Loucy (cell line): ENCODE measurements around the gene TMA7B.

ENCODE experiments used
- H2AFZ ChIP-seq: fragments of 200-600 bp; sonication (generic); 2 replicates; pipeline ENCODE4 v1.6.0; 2016; ENCODE audit warnings: antibody characterized with exemption, mild to moderate bottlenecking, low read length, moderate library complexity
- H3F3A ChIP-seq: fragments of 200-600 bp; 2 replicates; pipeline ENCODE4 v1.6.0; 2016; ENCODE audit warnings: antibody characterized with exemption, low read depth, mild to moderate bottlenecking
- H3K27me3 ChIP-seq: fragments of 200-600 bp; sonication (generic); 2 replicates; pipeline ENCODE4 v1.6.1; 2014; ENCODE audit warnings: low read length, mild to moderate bottlenecking; ENCODE audit not compliant: insufficient read depth, poor library complexity, severe bottlenecking
- H3K36me3 ChIP-seq: fragments of 200-600 bp; sonication (generic); 2 replicates; pipeline ENCODE4 v1.6.1; 2016; ENCODE audit warnings: low read length; ENCODE audit not compliant: insufficient read depth
- H3K4me1 ChIP-seq: fragments of 200-600 bp; sonication (generic); 2 replicates; pipeline ENCODE4 v1.5.1; 2014; ENCODE audit warnings: low read length, mild to moderate bottlenecking; ENCODE audit not compliant: insufficient read depth, poor library complexity, severe bottlenecking
- H3K4me2 ChIP-seq: fragments of 200-600 bp; sonication (generic); 2 replicates; pipeline ENCODE4 v1.6.0; 2014; ENCODE audit warnings: antibody characterized with exemption, low read length, low read depth, mild to moderate bottlenecking; ENCODE audit not compliant: poor library complexity, severe bottlenecking
- H3K4me3 ChIP-seq: fragments of 200-600 bp; sonication (generic); 2 replicates; pipeline ENCODE4 v1.5.1; 2014; ENCODE audit warnings: low read length, mild to moderate bottlenecking, mixed read lengths; ENCODE audit not compliant: poor library complexity, severe bottlenecking
- H3K79me2 ChIP-seq: fragments of 200-600 bp; sonication (generic); 2 replicates; pipeline ENCODE4 v1.6.1; 2014; ENCODE audit warnings: low read length; ENCODE audit not compliant: insufficient read depth
- H3K9ac ChIP-seq: fragments of 200-600 bp; sonication (generic); 2 replicates; pipeline ENCODE4 v1.6.0; 2014; ENCODE audit warnings: mild to moderate bottlenecking, low read depth, low read length, moderate library complexity; ENCODE audit not compliant: poor library complexity, severe bottlenecking
- H3K9me2 ChIP-seq: fragments of 200-600 bp; sonication (generic); replicated peaks from 2 replicates; pipeline ENCODE4 v1.6.1; 2016; ENCODE audit warnings: low read depth, low read length, mixed read lengths
- H3K9me3 ChIP-seq: fragments of 200-600 bp; sonication (generic); 2 replicates; pipeline ENCODE4 v1.6.1; 2014; ENCODE audit warnings: mild to moderate bottlenecking, antibody characterized with exemption, low read length, low read depth; ENCODE audit not compliant: insufficient read depth
- H4K20me1 ChIP-seq: fragments of 200-600 bp; sonication (generic); 2 replicates; pipeline ENCODE4 v1.6.0; 2014; ENCODE audit warnings: antibody characterized with exemption, low read length, mild to moderate bottlenecking; ENCODE audit not compliant: insufficient read depth, poor library complexity, severe bottlenecking
- EZH2phosphoT487 ChIP-seq: fragments of 200-600 bp; IDR thresholded peaks from 2 replicates; pipeline ENCODE4 v1.6.1; 2018; ENCODE audit warnings: antibody characterized with exemption, mild to moderate bottlenecking, moderate library complexity, borderline replicate concordance
- TF ChIP-seq, protein P1 (sequence below): fragments of 200-600 bp; sonication (generic); conservative IDR thresholded peaks from 2 replicates; pipeline ENCODE4 v1.5.1; 2014; ENCODE audit warnings: mild to moderate bottlenecking, antibody characterized with exemption, low read length

The TMA7B gene

DNA sequence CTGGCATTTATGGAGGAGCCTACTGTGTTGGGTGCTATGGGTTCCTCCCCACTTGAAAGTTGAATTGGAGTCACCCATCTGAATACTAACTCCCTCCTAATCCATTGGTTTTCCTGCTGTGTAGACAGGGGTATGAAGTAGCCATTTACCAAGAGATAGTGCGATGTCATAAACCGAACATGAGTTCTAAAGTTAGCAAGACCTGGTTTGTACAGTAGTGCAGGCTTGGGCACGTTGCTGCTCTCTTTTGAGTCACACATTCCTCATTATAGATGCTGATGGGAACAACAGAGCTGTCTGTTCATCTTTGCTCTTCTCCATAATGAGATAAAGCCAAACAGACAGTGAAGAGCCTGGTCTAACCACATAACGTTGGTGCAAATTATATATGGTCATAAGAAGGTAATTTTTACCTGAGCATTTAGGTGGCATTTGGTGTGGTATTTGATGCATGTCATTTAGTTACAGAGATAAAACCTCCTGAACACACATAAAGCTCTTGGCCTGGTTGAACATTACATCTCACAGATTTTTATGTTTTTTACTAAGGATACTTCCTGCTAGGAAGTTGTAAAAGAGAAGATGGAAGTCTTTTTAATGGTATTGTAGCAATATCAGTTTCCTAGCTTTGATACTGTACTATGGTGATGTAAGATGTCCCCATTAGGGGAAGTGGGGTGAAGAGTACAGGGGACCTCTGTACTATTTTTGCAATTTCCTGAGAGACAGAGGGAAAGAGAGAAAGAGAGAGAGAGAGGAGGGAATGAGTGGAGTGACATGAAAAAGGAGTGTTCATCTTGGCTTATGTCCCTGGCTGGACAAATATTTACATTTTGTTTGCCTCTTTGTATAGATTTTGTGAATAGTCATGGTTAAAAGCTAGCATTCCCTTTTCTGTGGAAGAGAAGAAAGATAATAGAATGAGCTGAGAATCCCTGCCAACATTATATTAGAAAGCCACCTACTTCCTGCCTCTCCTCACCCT lies 31.4 kb upstream of the TMA7B start:
- Histone ChIP-seq H3K4me3 (peak overlapping the region; percentile 4), H3K4me1 (peaks cover 95% of the 10 kb centered on the region), H4K20me1 (peaks cover 83% of the 10 kb centered on the region), H3K9ac (no peak overlapping the region), H3K27me3 (no peaks in the 10 kb centered on the region), H3K4me2 (peak overlapping the region; percentile 33), H3K36me3 (peaks cover 39% of the 10 kb centered on the region; the same call in 1 of the 2 replicates), H2AFZ (no peak overlapping the region), H3K9me2 (no peaks in the 10 kb centered on the region), H3K79me2 (peaks cover 100% of the 10 kb centered on the region), H3F3A (no peaks in the 10 kb centered on the region), H3K9me3 (no peaks in the 10 kb centered on the region)
- no peak for TF ChIP-seq EZH2phosphoT487
- TF ChIP-seq, protein P1, sequence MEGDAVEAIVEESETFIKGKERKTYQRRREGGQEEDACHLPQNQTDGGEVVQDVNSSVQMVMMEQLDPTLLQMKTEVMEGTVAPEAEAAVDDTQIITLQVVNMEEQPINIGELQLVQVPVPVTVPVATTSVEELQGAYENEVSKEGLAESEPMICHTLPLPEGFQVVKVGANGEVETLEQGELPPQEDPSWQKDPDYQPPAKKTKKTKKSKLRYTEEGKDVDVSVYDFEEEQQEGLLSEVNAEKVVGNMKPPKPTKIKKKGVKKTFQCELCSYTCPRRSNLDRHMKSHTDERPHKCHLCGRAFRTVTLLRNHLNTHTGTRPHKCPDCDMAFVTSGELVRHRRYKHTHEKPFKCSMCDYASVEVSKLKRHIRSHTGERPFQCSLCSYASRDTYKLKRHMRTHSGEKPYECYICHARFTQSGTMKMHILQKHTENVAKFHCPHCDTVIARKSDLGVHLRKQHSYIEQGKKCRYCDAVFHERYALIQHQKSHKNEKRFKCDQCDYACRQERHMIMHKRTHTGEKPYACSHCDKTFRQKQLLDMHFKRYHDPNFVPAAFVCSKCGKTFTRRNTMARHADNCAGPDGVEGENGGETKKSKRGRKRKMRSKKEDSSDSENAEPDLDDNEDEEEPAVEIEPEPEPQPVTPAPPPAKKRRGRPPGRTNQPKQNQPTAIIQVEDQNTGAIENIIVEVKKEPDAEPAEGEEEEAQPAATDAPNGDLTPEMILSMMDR, result no peak

DNA sequence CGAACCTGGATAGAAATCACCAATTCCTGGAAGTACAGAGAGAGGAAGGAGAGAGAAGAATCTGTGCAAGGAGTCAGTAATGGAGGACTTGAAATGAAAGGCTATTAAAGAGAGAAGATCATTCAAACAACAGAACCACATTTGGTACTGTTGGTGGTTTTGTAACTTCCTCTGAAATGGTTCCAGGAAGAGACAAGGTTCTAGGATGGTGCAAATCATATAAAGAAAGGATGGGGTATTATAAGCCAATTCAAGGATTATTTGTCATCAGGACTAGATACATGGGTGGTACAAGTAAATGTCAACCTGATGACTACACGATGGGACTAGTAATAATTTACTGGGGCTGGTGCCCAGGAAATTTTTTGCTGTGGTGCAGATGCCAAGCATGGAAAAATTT lies 28.9 kb upstream of the TMA7B start:
- H3K4me3 ChIP-seq, result peak overlapping the region; percentile 4
- H3F3A ChIP-seq, result no peaks in the 10 kb centered on the region
- no peaks in the 10 kb centered on the region for H3K9me3 ChIP-seq
- peak overlapping the region; percentile 34 for H3K4me2 ChIP-seq
- H4K20me1 ChIP-seq, result peaks cover 73% of the 10 kb centered on the region
- peaks cover 100% of the 10 kb centered on the region for H3K79me2 ChIP-seq
- H3K9ac ChIP-seq, result no peak overlapping the region
- H3K27me3 ChIP-seq, result no peaks in the 10 kb centered on the region
- H3K4me1 ChIP-seq, result peaks cover 94% of the 10 kb centered on the region
- H3K9me2 ChIP-seq, result no peaks in the 10 kb centered on the region
- H2AFZ ChIP-seq, result no peak overlapping the region
- H3K36me3 ChIP-seq, result peaks cover 21% of the 10 kb centered on the region; the same call in 1 of the 2 replicates
- TF ChIP-seq, protein P1, result no peak

DNA sequence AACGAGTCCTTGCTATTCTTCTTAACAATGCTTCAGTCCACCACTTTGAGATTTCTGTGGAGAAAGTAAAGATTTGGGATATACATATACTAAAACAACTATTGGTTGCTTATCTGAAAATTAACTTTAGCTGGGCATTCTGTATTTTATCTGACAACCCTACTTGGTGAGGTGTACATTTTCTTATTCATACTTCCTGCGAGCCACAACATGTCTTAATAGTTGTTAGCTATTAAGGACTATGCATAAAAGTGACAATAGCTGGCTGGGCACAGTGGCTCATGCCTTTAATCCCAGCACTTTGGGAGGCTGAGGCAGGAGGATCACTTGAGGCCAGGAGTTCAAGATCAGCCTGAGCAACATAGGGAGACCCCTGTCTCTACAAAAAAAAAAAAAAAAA lies 28.0 kb upstream of the TMA7B start:
- Histone ChIP-seq H3K79me2 (peaks cover 100% of the 10 kb centered on the region), H3K9me2 (no peaks in the 10 kb centered on the region), H3K9me3 (no peaks in the 10 kb centered on the region), H3F3A (no peaks in the 10 kb centered on the region), H2AFZ (no peak overlapping the region), H3K4me1 (peaks cover 94% of the 10 kb centered on the region), H3K9ac (no peak overlapping the region), H3K4me2 (peak overlapping the region; percentile 34), H4K20me1 (peaks cover 73% of the 10 kb centered on the region), H3K36me3 (peaks cover 20% of the 10 kb centered on the region; the same call in 1 of the 2 replicates), H3K4me3 (no peak overlapping the region), H3K27me3 (no peaks in the 10 kb centered on the region)
- TF ChIP-seq EZH2phosphoT487, result no peak
- TF ChIP-seq, protein P1, result no peak
